ENCODE data around the gene SLC9A9. TPM values are rescaled to one million over a fixed set of nuclear protein-coding genes. Genes with fewer than 3 reads are reported as not detected.

The SLC9A9 gene
- total and polyA plus RNA-seq, 2 of the 8 experiments (the other 6 are each of a cell fraction or from before 2014, with no cell fraction given), result 0.48 to 1.1 TPM

DNA sequence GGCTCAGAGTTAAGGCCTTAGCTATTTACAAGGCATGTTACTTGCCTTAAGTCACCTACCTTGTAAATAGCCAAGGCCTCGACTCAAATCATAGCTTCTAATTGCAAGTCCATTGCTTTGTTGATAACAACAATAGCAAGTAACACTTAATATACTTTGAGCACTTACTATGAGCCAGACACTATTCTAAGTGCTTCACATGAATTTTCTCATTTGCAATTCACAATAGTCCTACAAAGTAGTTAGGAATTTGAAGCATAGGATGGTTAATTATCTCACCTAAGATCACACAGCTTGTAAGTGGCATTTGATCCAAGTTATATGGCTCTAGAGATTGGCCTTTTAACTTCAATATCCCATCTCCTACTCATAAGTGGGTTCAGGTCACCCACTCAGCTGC is 28.4 kb downstream of the SLC9A9 start (continued):
- TF ChIP-seq GABPA (IDR thresholded peaks at IDR 0.05; ENCODE audit: borderline replicate concordance, insufficient read depth, low read length) (no peak), SUZ12 (IDR thresholded peaks at IDR 0.05; ENCODE audit: low read length) (no peak), CREB1 (IDR thresholded peaks at IDR 0.05) (no peak)
- TF ChIP-seq, protein P1, sequence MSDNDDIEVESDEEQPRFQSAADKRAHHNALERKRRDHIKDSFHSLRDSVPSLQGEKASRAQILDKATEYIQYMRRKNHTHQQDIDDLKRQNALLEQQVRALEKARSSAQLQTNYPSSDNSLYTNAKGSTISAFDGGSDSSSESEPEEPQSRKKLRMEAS (IDR thresholded peaks at IDR 0.05), result no peak
